ENCODE data around the gene SPECC1L. TPM values are rescaled to one million over a fixed set of nuclear protein-coding genes. Genes with fewer than 3 reads are reported as not detected.
"Not testable (repeated sequence)": the region's sequence is repeated elsewhere in the genome, so short reads cannot be mapped to it uniquely, and the experiment has no call there.

The SPECC1L gene
- total RNA-seq, 1 donor from 2014 or later: 173 TPM

- DNase-seq: no peak
- Mint-ChIP-seq H3K27me3 (ENCODE audit: unreplicated experiment) (peaks cover 3% of the 10 kb centered on the region), H3K4me1 (ENCODE audit: low read depth, unreplicated experiment) (peaks cover 56% of the 10 kb centered on the region), H3K9me3 (ENCODE audit: unreplicated experiment) (peaks cover 2% of the 10 kb centered on the region), H3K36me3 (ENCODE audit: unreplicated experiment) (no peaks in the 10 kb centered on the region), H3K4me3 (ENCODE audit: unreplicated experiment) (no peak overlapping the region), H3K27ac (ENCODE audit: unreplicated experiment) (peak overlapping the region; percentile 57)
- TF ChIP-seq, protein P1, sequence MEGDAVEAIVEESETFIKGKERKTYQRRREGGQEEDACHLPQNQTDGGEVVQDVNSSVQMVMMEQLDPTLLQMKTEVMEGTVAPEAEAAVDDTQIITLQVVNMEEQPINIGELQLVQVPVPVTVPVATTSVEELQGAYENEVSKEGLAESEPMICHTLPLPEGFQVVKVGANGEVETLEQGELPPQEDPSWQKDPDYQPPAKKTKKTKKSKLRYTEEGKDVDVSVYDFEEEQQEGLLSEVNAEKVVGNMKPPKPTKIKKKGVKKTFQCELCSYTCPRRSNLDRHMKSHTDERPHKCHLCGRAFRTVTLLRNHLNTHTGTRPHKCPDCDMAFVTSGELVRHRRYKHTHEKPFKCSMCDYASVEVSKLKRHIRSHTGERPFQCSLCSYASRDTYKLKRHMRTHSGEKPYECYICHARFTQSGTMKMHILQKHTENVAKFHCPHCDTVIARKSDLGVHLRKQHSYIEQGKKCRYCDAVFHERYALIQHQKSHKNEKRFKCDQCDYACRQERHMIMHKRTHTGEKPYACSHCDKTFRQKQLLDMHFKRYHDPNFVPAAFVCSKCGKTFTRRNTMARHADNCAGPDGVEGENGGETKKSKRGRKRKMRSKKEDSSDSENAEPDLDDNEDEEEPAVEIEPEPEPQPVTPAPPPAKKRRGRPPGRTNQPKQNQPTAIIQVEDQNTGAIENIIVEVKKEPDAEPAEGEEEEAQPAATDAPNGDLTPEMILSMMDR (IDR thresholded peaks at IDR 0.05; ENCODE audit: partially characterized antibody, unreplicated experiment): no peak
Measured at GRCh38 chr22:24285245-24285644, 14.6 kb downstream of the SPECC1L start.

DNA sequence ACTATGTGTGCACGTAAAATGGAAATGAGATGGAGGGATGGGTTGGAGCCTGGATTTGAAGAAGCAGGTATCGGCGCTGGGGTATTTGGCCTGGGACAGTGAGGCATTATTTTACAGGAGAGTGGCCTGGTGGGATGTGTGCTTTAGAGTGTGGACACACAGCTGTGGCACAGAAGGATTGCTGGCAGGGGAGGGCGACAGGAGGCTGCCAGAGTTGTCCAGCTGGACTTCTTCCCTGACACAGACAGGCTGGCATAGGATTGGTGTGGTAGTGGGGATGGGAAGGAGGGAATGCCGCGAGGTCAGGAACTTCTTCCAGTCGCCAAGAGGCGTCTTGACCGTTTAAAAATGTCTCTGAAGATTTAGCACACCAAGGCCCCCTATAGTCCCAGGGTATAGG, 16.6 kb downstream of the SPECC1L start:
- peak overlapping the region; percentile 84 for H3K27ac Mint-ChIP-seq (ENCODE audit: unreplicated experiment)
- peaks cover 61% of the 10 kb centered on the region for H3K4me1 Mint-ChIP-seq (ENCODE audit: low read depth, unreplicated experiment)
- not testable (repeated sequence) for H3K36me3 Mint-ChIP-seq (ENCODE audit: unreplicated experiment); H3K27me3 Mint-ChIP-seq (ENCODE audit: unreplicated experiment); H3K9me3 Mint-ChIP-seq (ENCODE audit: unreplicated experiment); DNase-seq
- H3K4me3 Mint-ChIP-seq (ENCODE audit: unreplicated experiment): peak overlapping the region; percentile 37

GRCh38 chr22:24287801-24288200, 17.2 kb downstream of the SPECC1L start:
- Mint-ChIP-seq H3K4me1 (ENCODE audit: low read depth, unreplicated experiment) (peaks cover 58% of the 10 kb centered on the region), H3K4me3 (ENCODE audit: unreplicated experiment) (peak overlapping the region; percentile 61), H3K27ac (ENCODE audit: unreplicated experiment) (peak overlapping the region; percentile 84)
- not testable (repeated sequence) for H3K9me3 Mint-ChIP-seq (ENCODE audit: unreplicated experiment); H3K27me3 Mint-ChIP-seq (ENCODE audit: unreplicated experiment); DNase-seq; H3K36me3 Mint-ChIP-seq (ENCODE audit: unreplicated experiment)

GRCh38 chr22:24289114-24289513, 18.5 kb downstream of the SPECC1L start:
- H3K9me3 Mint-ChIP-seq (ENCODE audit: unreplicated experiment): peaks cover 2% of the 10 kb centered on the region
- no peak overlapping the region for H3K27ac Mint-ChIP-seq (ENCODE audit: unreplicated experiment)
- DNase-seq: no peak

DNA sequence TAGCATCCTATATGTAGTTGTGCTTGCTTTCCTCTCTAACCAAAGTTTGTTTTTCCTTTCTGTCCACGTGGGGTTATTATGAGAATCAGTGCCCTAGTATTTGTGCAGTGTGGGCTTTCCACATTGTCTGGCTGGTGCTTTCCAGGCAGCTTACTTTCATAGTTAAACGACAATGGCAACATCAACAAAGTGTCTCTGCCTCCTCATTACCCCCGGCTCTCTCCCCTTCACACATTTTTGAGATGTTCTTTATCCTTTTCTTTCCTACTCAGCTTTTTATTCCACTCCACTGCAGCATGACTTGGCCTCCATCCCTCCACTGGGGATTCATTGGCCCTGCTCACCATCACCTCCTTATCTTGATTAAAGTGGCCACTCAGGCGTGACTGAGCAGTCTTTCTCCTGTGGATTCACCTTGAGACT, 19.1 kb downstream of the SPECC1L start:
- Mint-ChIP-seq H3K4me3 (ENCODE audit: unreplicated experiment) (no peak overlapping the region), H3K27ac (ENCODE audit: unreplicated experiment) (peak overlapping the region; percentile 7), H3K4me1 (ENCODE audit: low read depth, unreplicated experiment) (peaks cover 45% of the 10 kb centered on the region), H3K27me3 (ENCODE audit: unreplicated experiment) (peaks cover 2% of the 10 kb centered on the region), H3K9me3 (ENCODE audit: unreplicated experiment) (peaks cover 2% of the 10 kb centered on the region), H3K36me3 (ENCODE audit: unreplicated experiment) (no peaks in the 10 kb centered on the region)
- TF ChIP-seq, protein P1 (IDR thresholded peaks at IDR 0.05; ENCODE audit: partially characterized antibody, unreplicated experiment): no peak
- DNase-seq: no peak

More at GRCh38 chr22:24289114-24289513, 18.5 kb downstream of the SPECC1L start:
- no peaks in the 10 kb centered on the region for H3K36me3 Mint-ChIP-seq (ENCODE audit: unreplicated experiment)
- H3K4me1 Mint-ChIP-seq (ENCODE audit: low read depth, unreplicated experiment): peaks cover 49% of the 10 kb centered on the region
- H3K4me3 Mint-ChIP-seq (ENCODE audit: unreplicated experiment): peak overlapping the region; percentile 20
- H3K27me3 Mint-ChIP-seq (ENCODE audit: unreplicated experiment): peaks cover 2% of the 10 kb centered on the region
- TF ChIP-seq, protein P1 (IDR thresholded peaks at IDR 0.05; ENCODE audit: partially characterized antibody, unreplicated experiment): no peak

DNA sequence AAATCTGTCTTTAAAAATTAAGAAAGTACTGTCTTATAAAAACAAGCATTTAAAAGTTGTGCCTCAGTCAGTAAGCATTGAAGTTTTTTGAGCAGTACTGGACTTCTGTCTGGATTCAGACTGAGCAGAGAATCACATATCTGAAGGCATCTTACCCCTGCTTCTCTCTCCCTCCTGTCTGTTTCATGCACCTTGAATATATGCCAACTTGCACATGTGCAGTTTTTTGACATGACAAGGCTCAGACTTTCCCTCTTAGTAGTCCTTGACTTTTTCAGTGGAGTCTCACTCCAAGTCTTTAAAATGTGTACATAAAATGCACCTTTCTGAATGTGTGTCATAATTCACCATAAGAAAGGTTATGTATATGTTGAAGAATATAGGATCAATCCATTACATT, 19.8 kb downstream of the SPECC1L start:
- DNase-seq: no peak
- H3K27ac Mint-ChIP-seq (ENCODE audit: unreplicated experiment): no peak overlapping the region
- H3K36me3 Mint-ChIP-seq (ENCODE audit: unreplicated experiment): no peaks in the 10 kb centered on the region
- no peak overlapping the region for H3K4me3 Mint-ChIP-seq (ENCODE audit: unreplicated experiment)
- H3K27me3 Mint-ChIP-seq (ENCODE audit: unreplicated experiment): peaks cover 2% of the 10 kb centered on the region
- TF ChIP-seq, protein P1 (IDR thresholded peaks at IDR 0.05; ENCODE audit: partially characterized antibody, unreplicated experiment): no peak
- H3K4me1 Mint-ChIP-seq (ENCODE audit: low read depth, unreplicated experiment): peaks cover 40% of the 10 kb centered on the region
- H3K9me3 Mint-ChIP-seq (ENCODE audit: unreplicated experiment): peaks cover 2% of the 10 kb centered on the region

Measured in glutamatergic neuron (in vitro differentiated cells).